LHCN-M2 (cell line): ENCODE measurements around the gene ASPSCR1. TPM values are rescaled to one million over a fixed set of nuclear protein-coding genes. Genes with fewer than 3 reads are reported as not detected.

Experiments used
- DNase-seq: peaks from one replicate; pipeline ENCODE4 v3.0.0-alpha.2; 2012; ENCODE audit warnings: low read depth
- total RNA-seq: library from RNA; depleted of rRNA; stranded (reverse); fragments of >200 nt; gene quantifications from 2 replicates; pipeline ENCODE4 v1.2.3, GENCODE V29; 2014

ASPSCR1 gene
- total RNA-seq, 1 experiment from 2014 or later = 25.9 TPM

GRCh38 chr17:82012640-82013295 lies 35.3 kb downstream of the ASPSCR1 start:
- no peak for DNase-seq

DNA sequence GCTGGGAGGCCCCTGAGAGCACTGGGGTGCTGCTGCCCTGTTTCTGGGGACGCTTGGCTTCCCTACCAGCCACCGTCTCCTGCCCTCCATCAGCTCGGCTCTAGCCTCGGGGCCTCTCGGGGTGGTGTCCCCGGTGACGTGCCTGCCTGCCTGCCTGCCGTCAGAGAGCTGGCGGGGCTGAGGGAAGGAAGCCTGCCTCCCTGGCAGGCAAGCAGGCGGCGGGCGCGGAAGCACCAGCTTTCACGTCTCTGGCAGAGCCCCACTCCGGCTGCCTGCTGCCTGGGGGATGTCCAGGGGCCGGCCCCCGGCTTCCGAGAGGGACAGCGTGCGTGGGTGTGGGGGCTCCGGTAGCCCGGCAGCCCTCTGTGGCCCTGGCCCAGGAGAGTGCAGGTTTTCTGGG lies 35.9 kb downstream of the ASPSCR1 start:
- DNase-seq = no peak

GRCh38 chr17:82013772-82014321 lies 36.4 kb downstream of the ASPSCR1 start:
- no peak for DNase-seq

DNA sequence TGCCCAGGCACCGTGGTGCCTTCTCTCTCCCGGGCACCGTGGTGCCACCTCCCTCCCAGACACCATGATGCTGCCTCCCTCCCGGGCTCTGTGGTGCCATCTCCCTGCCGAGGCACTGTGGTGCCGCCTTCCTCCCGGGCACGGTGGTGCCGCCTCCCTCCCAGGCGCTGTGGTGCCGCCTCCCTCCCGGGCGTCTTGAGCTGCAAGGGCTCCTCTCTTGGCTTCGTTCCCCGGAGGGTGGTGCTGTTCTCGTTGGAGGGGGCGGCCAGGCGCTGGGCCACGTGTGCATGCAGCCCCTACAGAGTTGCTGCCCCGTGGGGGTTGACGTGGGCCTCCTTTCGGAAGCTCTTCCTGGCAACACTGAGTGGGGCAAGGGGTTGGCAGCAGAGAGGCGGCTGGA lies 37.0 kb downstream of the ASPSCR1 start:
- no peak for DNase-seq

DNA sequence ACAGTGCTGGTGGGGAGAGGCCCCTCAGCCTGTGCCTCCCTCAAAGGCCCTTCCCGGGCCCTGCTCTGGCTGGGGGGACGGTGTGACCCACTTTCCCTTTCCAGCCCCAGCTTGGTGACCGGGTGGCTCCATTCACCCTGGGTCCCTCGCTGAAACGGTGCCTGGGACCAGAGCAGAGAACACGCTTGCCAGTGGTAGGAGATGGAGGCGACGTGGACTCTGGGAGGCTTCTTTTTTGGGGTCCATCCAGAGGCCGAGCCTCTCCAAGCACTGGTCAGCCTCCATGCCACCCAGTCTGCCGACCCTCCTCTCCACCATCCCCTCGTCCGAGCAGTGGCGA lies 37.5 kb downstream of the ASPSCR1 start:
- DNase-seq = no peak

DNA sequence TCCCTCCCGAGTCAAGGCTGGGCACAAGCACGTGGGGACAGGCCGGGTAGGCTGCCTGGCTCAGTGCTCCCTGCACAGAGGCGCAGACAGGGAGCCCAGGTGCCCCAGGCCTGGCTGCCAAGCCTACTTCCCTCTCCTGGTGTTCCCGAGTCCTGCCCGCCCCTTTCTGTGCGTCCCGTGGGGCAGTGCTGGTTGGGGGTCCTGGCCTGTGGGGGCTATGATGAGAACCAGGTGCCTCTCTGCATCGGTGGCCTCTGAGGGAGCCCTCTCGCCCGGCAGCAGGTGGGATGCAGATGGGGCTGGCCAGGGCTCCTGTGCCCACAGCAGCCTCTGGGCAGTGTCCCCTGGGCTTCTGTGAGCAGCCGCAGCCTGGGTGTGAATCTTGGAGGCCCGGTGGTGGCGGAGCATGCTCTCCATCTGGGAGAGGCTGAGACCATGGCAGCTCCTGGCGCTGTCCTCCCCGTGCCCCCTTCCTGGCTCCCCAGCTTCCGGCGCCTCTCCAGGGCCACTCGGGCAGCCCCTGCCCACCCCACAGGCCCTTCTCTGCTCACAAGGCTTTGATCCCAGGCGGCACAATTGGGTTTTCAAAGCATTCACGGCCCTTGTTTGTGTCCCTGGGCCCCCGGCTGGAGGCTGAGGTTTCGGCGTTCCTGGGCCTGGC lies 38.0 kb downstream of the ASPSCR1 start:
- no peak for DNase-seq

GRCh38 chr17:82016061-82016874 lies 38.8 kb downstream of the ASPSCR1 start:
- DNase-seq = no peak

GRCh38 chr17:82016875-82017459 lies 39.5 kb downstream of the ASPSCR1 start:
- DNase-seq = no peak

DNA sequence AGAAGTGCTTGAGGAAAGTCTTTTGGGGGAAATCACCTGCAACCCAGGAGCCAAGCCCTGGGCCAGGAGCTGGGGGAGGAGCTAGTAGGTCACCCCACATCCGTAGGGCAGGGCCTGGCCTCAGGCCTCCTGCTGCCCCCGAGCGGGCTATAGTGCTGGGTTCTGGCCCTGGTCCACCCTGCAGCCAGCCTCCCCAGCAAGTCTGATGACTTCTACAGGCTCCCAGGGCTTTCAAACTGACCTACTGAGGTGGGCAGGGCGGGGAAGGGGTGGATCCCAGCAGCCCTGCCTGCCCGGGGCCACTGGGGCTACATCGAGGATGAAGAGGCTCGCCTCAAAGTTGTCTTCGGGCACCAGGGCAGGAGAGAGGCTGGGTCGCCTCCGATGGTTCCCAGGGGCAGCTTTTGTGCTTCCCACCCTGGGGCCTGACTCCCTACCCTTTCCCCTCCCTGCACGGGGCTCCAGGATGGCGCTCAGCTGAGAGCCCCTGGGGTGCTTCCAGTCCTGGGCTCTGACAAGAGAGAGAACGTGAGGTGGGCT lies 40.3 kb downstream of the ASPSCR1 start:
- DNase-seq = no peak

DNA sequence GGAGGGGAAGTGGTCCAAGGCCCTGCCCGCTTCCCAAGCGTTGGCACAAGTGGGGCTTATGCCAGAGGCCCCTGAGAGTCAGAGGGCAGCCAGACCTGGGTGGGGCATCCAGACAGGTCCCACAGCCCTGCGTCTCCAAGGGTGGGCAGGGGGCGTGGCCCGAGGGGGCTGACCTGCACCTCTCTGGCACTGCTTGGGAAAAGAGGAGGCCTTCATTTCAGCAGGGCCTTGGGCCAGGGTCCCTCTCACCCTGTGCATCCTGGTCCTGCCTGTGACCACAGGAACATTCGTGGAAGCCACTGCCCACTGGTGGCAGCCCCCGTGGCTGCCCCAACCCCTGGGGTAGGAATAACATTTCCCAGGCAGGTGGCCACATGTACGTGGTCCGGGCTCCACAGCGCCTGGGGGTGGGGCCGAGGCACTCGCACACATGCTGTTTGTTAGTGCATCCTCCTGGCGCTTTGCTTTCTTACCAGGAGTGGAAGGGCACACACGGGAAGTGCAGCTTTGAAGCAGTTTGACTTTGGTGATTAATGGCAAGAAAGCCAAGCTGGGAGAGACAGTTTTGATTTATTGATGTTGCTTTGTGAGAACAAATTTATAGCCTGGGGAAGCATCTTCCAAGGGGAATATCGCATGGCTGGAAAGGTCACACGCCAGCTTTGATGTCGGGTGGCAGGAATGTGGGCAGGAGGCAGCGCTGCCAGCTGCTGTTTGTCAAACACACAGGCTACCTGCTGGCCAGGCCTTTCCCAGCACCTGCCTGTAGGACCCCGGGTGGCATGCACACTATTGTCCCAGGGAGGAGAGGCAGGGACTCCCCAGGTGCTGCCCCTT lies 40.9 kb downstream of the ASPSCR1 start:
- DNase-seq = no peak

GRCh38 chr17:82018989-82019689 lies 41.7 kb downstream of the ASPSCR1 start:
- no peak for DNase-seq

GRCh38 chr17:82019690-82020571 lies 42.5 kb downstream of the ASPSCR1 start:
- peak; percentile 27 for DNase-seq

- no peak for DNase-seq
These were observed 43.2 kb downstream of the ASPSCR1 start for GRCh38 chr17:82020572-82021106.

DNA sequence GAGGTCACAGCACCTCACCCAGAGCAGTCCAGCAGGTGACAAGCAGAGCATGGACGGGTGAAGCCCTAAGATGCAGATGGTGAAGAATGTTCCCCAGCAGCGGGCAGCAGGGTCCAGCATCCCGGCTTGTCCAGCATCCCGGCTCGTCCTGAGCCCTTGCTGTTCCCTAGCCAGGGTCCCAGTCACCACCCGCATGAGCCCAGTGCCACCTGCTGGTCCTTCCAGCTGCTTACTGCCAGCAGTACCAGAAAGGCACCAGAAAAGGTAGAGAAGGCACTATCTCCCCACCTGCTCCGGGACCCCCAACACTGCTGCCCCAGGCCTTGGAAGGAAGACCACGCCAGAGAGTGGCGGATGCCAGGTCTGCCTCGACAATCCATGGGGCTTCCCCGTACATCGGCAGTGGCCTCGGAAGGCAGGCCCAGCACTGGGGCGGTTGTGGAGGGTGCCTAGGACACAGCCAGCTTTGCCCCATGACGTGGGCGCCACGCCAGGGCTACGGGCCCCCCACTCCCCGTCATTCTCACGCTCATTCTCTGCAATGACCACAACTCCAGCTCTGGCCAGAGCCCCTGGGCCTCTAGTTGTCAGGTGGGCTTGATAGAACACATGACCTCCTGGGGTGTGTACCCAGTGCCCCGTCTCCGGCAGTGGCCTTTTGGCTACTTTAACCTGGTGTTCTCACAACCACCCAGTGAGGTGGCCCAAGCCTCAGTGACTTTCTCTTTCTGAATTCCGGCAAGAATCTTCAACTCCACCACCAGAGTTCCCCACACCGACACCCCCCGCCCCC lies 43.9 kb downstream of the ASPSCR1 start:
- DNase-seq = peak; percentile 67

DNA sequence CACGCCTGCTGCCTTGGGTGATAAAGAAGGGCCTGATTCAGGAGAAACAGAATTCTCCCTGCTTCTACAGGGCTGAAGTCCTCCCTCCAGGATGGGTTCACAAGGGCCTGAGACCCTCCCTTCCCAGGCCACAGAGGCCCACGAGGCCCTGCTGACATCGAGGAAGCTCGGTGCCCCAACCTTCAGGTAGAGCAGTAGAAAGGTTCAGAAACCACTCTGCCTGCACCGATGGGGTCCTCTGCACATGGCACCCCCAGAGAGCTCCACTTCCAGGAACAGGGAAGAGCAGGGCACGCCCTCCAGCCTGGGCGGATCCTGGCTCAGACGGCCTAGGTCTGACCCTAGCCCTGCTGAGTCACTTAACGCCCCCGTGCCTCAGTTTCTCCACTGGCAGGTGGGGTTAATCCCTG lies 44.5 kb downstream of the ASPSCR1 start:
- DNase-seq = no peak

GRCh38 chr17:82022310-82022980 lies 45.0 kb downstream of the ASPSCR1 start, which contains the start of gene CENPX:
TSS of gene CENPX (minus strand) at chr17:82022878. CDS start at chr17:82022861, 17 bp downstream.
- no peak for DNase-seq

DNA sequence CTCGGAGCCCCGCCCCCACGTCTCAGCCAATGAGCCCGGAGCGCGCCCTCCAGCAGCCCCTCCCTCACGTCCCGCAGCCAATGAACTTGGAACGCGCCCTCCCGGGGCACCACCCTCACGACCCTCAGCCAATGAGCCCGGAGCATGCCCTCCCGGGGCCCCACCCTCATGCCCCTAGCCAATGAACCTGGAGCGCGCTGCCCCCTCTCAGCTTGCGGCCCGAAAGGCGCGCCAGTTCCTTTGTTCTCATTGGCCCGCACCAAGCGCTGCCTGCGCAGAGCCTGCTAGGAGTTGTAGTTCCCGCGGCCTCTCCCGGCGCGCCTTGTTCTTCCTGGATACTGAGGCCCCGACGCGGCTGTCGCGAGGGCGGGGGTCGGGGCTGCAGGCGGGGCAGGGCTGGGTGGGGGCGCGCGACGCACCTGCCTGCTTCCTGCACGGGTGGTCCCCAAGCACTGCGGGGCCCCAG lies 45.6 kb downstream of the ASPSCR1 start, which contains the start of gene LRRC45:
Gene LRRC45 (plus strand): TSS at position 325 of the 466 bp plus-strand sequence. CDS start 339 bp downstream, outside the sequence.
- DNase-seq = peak; percentile 99
